GM12891 (cell line): ENCODE data around the gene PTPRN2.
"Not testable (repeated sequence)": the region's sequence is repeated elsewhere in the genome, so short reads cannot be mapped to it uniquely, and the experiment has no call there.

Source experiments
- DNase-seq: peaks from one replicate; pipeline ENCODE4 v3.0.0; 2011; ENCODE audit warnings: low spot score; ENCODE audit not compliant: insufficient read length
- FAIRE-seq: peaks from 2 replicates; lab custom pipeline; 2011; peaks lifted over from hg19 to GRCh38; lab: Jason Lieb, UNC
- PAX5 ChIP-seq: IDR thresholded peaks from 2 replicates; pipeline ENCODE4 v1.6.1; 2011; ENCODE audit warnings: low read length, moderate library complexity, mild to moderate bottlenecking; ENCODE audit not compliant: insufficient read depth, severe bottlenecking
- POLR2A ChIP-seq: IDR thresholded peaks from 2 replicates; pipeline ENCODE4 v1.6.1; 2011; ENCODE audit warnings: low read depth, low read length, control low read depth
- POLR2AphosphoS5 ChIP-seq: IDR thresholded peaks from 2 replicates; pipeline ENCODE4 v1.6.1; 2011; ENCODE audit warnings: low read depth, low read length, control low read depth
- POU2F2 ChIP-seq: IDR thresholded peaks from 2 replicates; pipeline ENCODE4 v1.6.1; 2011; ENCODE audit warnings: low read depth, mild to moderate bottlenecking, control low read depth, low read length, moderate library complexity
- SPI1 ChIP-seq: IDR thresholded peaks from 2 replicates; pipeline ENCODE4 v1.6.1; 2011; ENCODE audit warnings: low read depth, low read length, control low read depth
- TAF1 ChIP-seq: IDR thresholded peaks from 2 replicates; pipeline ENCODE4 v1.6.1; 2011; ENCODE audit warnings: low read depth, low read length, control low read depth

Gene PTPRN2

DNA sequence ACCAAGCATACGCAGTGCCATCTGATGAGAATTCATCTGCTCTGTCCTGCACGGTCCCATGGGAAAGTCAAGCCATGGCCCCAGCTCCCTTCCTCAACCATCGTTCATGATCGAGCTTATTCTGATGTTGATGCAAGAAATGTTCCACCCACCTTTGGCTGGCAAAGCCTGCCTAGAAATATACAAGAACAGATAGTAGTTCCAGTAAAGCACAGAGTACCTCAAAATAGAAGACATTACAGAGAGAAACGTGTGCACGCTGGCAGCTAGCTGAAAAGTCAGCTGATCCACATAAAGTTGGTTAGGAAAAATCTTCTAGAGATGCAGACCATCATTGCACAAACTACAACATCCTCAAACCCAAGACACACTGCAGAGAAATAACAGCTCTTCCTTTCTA, 127.0 kb downstream of the PTPRN2 start:
- no peak for DNase-seq
- no peak for FAIRE-seq
- TF ChIP-seq POLR2A (no peak), PAX5 (no peak), POU2F2 (no peak), TAF1 (no peak), SPI1 (no peak), POLR2AphosphoS5 (no peak)

DNA sequence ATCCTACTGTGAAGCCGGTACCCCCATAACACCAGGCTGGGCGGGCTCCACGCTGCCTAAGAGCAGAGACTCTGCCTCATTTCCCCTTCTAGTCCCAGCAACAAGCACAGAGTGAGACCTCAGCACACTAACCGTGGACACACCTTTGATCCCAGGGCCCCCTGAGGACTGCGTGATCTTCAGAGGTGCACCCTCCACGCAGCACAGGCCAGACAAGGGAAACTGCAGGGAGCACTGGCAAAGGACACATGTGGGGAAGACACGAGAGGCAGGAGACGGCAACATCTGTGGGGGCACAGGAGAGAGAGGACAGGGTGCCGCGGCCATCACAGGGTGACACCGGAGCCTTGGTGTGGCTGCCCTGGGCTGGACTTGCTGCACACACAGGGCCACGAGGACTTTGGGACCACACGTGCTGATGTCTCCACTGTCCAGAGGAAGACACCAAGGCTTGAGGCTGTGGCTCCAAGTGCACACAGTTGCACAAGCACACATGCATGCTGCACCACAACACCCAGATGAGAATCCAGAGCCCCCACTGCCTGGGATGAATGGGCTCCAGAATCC, 128.8 kb downstream of the PTPRN2 start:
- no peak for FAIRE-seq
- TF ChIP-seq POU2F2: no peak
- no peak for DNase-seq

DNA sequence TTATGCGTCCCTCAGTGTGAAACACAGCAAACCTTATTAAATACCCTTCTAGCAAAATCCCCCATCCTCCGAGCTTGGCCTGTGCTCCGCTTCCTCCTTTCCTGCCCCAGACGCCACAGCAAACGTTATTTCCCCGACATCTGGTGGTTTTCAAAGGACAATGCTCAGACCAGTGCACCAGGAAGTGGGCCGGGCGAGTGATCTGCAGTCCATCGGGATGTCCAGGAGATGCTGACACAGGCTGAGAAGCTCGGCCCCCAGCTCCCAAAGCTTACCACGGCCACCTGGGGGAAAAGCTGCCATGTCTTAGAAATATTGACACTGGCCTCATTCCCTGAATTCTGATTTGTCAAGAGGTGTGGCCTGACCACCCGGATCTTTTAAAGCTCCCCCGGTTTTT, 129.5 kb downstream of the PTPRN2 start:
- no peak for TF ChIP-seq SPI1
- TF ChIP-seq POLR2AphosphoS5: no peak
- FAIRE-seq: no peak
- no peak for DNase-seq

- not testable (repeated sequence) for DNase-seq, FAIRE-seq
Observed at GRCh38 chr7:158457586-158457985, 130.0 kb downstream of the PTPRN2 start.

DNA sequence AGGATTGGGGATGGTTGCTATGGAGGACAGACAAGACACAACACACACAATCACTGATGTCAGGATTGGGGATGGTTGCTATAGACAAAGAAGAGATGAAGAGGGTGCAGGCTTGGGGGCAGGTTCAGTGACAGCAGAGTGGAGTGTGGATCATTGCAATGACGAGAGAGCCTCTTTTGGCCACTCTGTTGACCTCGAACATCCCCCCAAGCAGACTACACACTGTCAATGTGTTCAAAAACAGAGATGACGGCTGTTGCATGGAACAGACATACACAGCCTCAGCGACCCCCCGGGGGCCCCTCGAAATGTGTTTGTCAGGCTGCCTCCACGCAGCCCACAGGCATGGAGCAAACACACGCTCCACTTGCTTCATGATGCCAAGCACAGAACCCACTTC, 133.0 kb downstream of the PTPRN2 start:
- DNase-seq (no peak), FAIRE-seq (no peak)
- TF ChIP-seq SPI1 (no peak), TAF1 (no peak), PAX5 (no peak), POLR2AphosphoS5 (no peak), POU2F2 (no peak), POLR2A (no peak)

DNA sequence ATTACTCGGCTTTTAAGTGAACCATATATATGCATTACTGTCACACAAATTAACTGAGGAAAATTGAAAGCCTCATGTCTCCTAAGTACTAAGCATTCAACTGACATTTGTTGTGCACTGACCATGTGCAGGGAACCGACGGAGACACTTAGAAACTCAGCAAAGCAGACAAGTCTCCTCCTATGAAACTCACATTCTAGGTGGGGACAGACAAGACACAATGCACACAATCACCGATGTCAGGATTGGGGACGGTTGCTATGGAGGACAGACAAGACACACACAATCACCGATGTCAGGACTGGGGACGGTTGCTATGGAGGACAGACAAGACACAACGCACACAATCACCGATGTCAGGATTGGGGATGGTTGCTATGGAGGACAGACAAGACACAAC, 134.0 kb downstream of the PTPRN2 start:
- no peak for FAIRE-seq
- TF ChIP-seq POLR2A: no peak
- TF ChIP-seq SPI1: no peak
- no peak for TF ChIP-seq TAF1
- no peak for TF ChIP-seq POU2F2
- TF ChIP-seq POLR2AphosphoS5: no peak
- TF ChIP-seq PAX5: no peak
- no peak for DNase-seq

- no peak for FAIRE-seq
Observed at GRCh38 chr7:158452331-158452730, 135.3 kb downstream of the PTPRN2 start.

GRCh38 chr7:158450476-158451124, 137.0 kb downstream of the PTPRN2 start:
- TF ChIP-seq PAX5 (no peak), POLR2A (no peak), TAF1 (no peak), POLR2AphosphoS5 (no peak), POU2F2 (no peak), SPI1 (no peak)
- no peak for DNase-seq
- no peak for FAIRE-seq

More at GRCh38 chr7:158452331-158452730, 135.3 kb downstream of the PTPRN2 start:
- no peak for TF ChIP-seq POLR2AphosphoS5
- TF ChIP-seq SPI1: no peak
- no peak for TF ChIP-seq PAX5
- no peak for TF ChIP-seq TAF1
- TF ChIP-seq POU2F2: no peak
- TF ChIP-seq POLR2A: no peak
- DNase-seq: no peak

DNA sequence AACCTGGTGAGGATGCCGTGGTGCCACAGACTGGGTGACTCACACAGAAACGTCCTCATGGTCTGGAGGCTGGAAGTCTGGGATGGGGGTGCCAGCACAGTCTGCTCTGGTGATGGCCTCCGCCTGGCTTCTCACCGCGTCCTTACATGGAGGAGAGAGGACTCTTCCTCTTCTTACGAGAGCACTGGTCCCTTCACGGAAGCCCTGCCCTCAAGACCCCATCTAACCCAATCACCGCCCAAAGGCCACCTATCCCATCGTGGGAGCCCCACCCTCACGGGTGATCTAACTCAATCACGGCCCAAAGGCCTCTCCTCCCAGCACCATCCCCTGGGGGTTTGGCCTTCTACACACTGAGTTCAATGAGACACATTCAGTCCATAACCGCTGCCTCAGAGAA, 137.7 kb downstream of the PTPRN2 start:
- DNase-seq (no peak), FAIRE-seq (no peak)
- TF ChIP-seq SPI1 (no peak), POLR2AphosphoS5 (no peak), TAF1 (no peak), POU2F2 (no peak), POLR2A (no peak), PAX5 (no peak)

DNA sequence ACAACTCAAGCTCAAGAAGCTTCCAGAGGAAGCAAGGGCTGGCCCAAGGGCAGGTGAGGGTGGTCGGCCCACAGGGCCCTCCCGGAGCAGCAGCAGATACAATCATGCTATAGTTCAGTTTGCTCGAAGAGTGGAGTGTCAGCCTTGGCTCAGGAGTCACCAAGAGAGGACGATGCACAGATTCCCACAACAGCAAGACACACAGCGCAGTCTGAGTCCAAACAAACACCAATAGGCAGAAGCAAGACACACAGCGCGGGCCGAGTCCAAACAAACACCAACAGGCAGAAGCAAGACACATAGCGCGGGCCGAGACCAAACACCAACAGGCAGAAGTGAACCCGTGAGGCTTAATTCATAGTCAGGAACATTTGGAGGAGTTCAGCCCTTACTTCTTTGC, 138.4 kb downstream of the PTPRN2 start:
- no peak for TF ChIP-seq SPI1
- no peak for TF ChIP-seq PAX5
- TF ChIP-seq POU2F2: no peak
- TF ChIP-seq TAF1: no peak
- TF ChIP-seq POLR2AphosphoS5: no peak
- TF ChIP-seq POLR2A: no peak
- DNase-seq (no peak), FAIRE-seq (no peak)

GRCh38 chr7:158448430-158449100, 139.1 kb downstream of the PTPRN2 start:
- TF ChIP-seq POLR2AphosphoS5: no peak
- no peak for TF ChIP-seq POU2F2
- no peak for TF ChIP-seq SPI1
- TF ChIP-seq PAX5: no peak
- no peak for TF ChIP-seq TAF1
- TF ChIP-seq POLR2A: no peak

More at GRCh38 chr7:158448430-158449100, 139.1 kb downstream of the PTPRN2 start:
- FAIRE-seq (no peak), DNase-seq (no peak)
